VCaP (cell line): ENCODE data around the gene PILRA.

Source experiments
- H3K27ac ChIP-seq: fragments of 450-650 bp; 2 replicates; pipeline ENCODE4 v1.5.1; 2017
- TF ChIP-seq, protein P1 (sequence below): fragments of 450-650 bp; conservative IDR thresholded peaks from 2 replicates; pipeline ENCODE4 v1.5.1; 2017; ENCODE audit warnings: mild to moderate bottlenecking, moderate library complexity

The PILRA gene

DNA sequence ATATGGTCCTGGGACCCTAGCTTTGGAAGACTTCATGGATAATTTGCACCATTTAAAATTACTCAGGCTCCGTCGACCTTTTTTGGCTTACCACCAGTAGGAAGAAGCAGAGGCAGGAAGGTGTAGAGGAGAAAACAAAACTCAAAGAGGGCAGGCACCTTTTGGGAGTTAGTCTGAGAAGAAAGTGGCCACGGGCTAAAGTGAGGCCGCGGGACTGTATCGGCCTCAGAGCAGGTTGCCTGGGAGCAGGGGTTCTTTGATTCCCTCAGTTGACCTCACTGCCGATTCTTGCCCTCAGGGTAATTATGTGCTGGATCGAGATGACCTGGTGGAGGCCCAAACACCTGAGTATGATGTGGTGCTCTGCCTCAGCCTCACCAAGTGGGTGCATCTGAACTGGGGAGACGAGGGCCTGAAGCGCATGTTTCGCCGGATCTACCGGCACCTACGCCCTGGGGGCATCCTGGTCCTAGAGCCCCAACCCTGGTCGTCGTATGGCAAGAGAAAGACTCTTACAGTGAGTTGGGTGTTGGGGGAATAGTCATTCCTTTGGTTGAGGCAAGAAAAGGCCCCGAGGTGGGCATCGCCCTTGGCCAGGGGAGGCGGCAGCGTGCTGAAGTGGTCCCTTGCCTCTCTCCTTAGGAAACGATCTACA is 59.5 kb downstream of the PILRA start:
- TF ChIP-seq, protein P1, sequence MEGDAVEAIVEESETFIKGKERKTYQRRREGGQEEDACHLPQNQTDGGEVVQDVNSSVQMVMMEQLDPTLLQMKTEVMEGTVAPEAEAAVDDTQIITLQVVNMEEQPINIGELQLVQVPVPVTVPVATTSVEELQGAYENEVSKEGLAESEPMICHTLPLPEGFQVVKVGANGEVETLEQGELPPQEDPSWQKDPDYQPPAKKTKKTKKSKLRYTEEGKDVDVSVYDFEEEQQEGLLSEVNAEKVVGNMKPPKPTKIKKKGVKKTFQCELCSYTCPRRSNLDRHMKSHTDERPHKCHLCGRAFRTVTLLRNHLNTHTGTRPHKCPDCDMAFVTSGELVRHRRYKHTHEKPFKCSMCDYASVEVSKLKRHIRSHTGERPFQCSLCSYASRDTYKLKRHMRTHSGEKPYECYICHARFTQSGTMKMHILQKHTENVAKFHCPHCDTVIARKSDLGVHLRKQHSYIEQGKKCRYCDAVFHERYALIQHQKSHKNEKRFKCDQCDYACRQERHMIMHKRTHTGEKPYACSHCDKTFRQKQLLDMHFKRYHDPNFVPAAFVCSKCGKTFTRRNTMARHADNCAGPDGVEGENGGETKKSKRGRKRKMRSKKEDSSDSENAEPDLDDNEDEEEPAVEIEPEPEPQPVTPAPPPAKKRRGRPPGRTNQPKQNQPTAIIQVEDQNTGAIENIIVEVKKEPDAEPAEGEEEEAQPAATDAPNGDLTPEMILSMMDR = no peak
- H3K27ac ChIP-seq = peak overlapping the region; percentile 100

DNA sequence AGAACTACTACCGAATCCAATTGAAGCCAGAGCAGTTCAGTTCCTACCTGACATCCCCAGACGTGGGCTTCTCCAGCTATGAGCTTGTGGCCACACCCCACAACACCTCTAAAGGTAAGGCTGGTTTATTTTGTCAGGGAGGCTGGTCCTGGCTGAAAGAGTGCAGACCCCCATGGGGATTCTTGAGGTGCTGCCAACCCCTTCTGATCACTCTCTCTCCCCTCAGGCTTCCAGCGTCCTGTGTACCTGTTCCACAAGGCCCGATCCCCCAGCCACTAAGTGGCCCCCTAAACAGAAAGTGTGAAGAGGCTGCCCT is 59.9 kb downstream of the PILRA start:
- peak overlapping the region; percentile 100 for H3K27ac ChIP-seq
- TF ChIP-seq, protein P1 = no peak

GRCh38 chr7:100433592-100434296 is 60.5 kb downstream of the PILRA start:
- TF ChIP-seq, protein P1 = no peak

GRCh38 chr7:100434297-100435144 is 61.2 kb downstream of the PILRA start:
- H3K27ac ChIP-seq = peak overlapping the region; percentile 100
- TF ChIP-seq, protein P1 = no peak

More at GRCh38 chr7:100433592-100434296, 60.5 kb downstream of the PILRA start:
- peak overlapping the region; percentile 100 for H3K27ac ChIP-seq

DNA sequence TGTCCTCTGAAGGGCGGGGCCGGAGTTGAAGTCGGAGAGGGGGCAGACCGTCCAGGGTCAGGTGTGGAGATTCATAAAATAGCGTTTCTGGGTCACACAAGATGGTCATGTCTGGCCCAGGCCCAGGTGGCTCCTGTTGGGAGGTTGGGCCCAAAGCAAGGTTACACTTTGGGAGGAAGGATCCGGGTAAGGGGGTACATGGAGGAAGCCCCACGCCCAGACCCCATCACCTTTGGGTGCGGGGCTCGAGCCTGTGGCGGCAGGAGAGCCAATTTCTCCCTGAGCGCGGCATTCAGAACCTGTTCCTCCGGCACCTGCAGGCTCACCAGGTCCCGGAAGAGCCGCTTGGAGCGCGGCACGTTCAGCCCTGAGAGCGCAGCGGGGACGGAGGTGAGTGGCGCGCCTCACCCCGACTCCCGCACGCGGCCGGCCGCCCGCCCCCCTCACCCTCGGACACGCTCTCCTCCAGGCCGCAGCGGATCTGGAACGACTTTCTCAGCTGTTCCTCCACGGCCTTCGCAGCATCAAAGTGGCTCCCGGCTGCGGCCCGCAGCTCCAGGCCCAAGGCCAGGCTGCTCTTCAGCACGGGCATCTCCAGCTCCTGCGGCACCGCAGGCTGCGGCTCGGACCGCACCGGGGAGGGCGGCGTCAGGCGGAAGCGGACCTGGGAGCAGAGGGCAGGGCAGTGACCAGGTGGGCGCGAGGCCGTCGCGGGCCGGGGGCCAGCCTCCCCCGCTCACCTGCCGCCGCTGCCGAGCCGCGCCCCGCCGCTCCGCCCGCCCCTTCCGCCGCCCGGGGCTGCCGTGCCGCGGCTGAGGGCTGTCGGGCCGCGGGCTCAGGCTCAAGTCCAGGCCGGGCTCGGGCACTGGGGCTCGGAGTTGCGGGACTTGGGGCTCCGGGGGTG is 62.4 kb downstream of the PILRA start:
- TF ChIP-seq, protein P1 = no peak

DNA sequence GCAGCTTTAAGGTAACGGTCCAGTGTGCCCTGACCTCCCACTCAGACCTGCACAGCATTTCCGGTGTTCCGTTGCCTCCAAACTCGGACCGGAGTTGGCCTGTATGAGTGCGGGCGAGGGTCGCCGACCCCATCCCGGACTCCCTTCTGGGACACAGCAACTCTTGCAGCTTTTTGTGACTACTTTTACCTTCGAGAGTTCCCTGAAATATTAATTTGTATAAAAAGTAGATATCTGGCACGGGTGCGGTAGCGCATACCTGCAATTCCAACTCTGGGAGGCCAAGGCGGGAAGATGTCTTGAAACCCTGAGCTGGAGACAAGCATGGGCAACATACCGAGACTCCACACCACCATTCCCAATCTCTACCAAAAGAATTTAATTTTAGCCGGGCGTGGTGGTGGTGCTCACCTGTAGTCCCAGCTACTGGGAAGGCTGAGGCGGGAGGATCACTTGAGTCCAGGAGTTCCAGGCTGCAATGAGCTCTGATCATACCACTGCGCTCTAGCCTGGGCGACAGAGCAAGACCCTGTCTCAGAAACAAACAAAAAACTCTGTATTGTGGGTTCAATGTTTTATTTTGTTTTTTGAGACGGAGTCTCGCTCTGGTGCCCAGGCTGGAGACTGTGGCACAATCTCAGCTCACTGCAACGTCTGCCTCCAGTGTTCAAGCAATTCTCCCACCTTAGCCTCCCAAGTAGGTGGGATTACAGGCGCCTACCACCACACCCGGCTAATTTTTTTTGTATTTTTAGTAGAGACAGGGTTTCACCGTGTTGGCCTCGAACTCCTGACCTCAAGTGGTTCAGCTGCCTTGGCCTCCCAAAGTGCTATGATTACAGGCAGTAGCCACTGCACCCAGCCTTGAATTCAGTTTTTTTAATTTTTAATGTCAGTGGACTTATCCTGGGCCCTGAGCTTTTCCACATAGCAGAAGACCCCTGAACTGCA is 64.1 kb downstream of the PILRA start:
- peak overlapping the region; percentile 100 for H3K27ac ChIP-seq
- TF ChIP-seq, protein P1 = no peak

More for the DNA sequence above, 62.4 kb downstream of the PILRA start:
- H3K27ac ChIP-seq = peak overlapping the region; percentile 100
